HepG2 (cell line): ENCODE results near the gene SLC38A2. TPM values are rescaled to one million over a fixed set of nuclear protein-coding genes. Genes with fewer than 3 reads are reported as not detected.
A peak's percentile ranks its signal among the peaks of the same experiment; 100 is the strongest.

Source experiments
- FOXK1 ChIP-seq: sonication (generic); formaldehyde crosslinking; IDR thresholded peaks from 2 replicates; pipeline ENCODE4 v1.4.0; 2020; ENCODE audit warnings: low read depth, missing genetic modification reagents, borderline replicate concordance
- FUBP1 ChIP-seq: sonication (generic); formaldehyde crosslinking; IDR thresholded peaks from 2 replicates; pipeline ENCODE4 v1.5.1; 2020; ENCODE audit warnings: missing genetic modification reagents, mild to moderate bottlenecking, borderline replicate concordance
- HNF1A ChIP-seq, 2 experiments: sonication (generic) in 1 of 2; formaldehyde crosslinking in 1 of 2; IDR thresholded peaks; 2 replicates each; pipeline versions ENCODE4 v1.4.0 to v1.6.1; 2016 to 2020; ENCODE audit warnings: borderline replicate concordance in 1 of 2, low read depth in 1 of 2, mild to moderate bottlenecking in 1 of 2, missing genetic modification reagents in 1 of 2
- RBM39 ChIP-seq: fragments of 200-400 bp; formaldehyde crosslinking; IDR thresholded peaks from one replicate; pipeline ENCODE4 v1.6.1; 2018; ENCODE audit warnings: antibody characterized with exemption, mild to moderate bottlenecking, low read depth, low read length; ENCODE audit not compliant: poor library complexity, severe bottlenecking
- RERE ChIP-seq: IDR thresholded peaks from 2 replicates; pipeline ENCODE4 v1.6.1; 2016; ENCODE audit warnings: low read depth, missing genetic modification reagents, missing compliant biosample characterization
- SKIL ChIP-seq: sonication (generic); formaldehyde crosslinking; IDR thresholded peaks from 2 replicates; pipeline ENCODE4 v1.8.0; 2022; ENCODE audit warnings: missing genetic modification reagents, mild to moderate bottlenecking, moderate library complexity, borderline replicate concordance
- TCF7L2 ChIP-seq: IDR thresholded peaks from 2 replicates; pipeline ENCODE4 v1.6.1; 2011; ENCODE audit warnings: mild to moderate bottlenecking, low read depth, low read length, moderate library complexity
- ZC3H13 ChIP-seq: sonication (generic); formaldehyde crosslinking; IDR thresholded peaks from 2 replicates; pipeline ENCODE4 v1.8.1; 2023; ENCODE audit warnings: mild to moderate bottlenecking, missing genetic modification reagents, moderate library complexity
- ZFP41 ChIP-seq: sonication (generic); formaldehyde crosslinking; IDR thresholded peaks from 2 replicates; pipeline ENCODE4 v1.4.0; 2020; ENCODE audit warnings: mild to moderate bottlenecking, missing genetic modification reagents, borderline replicate concordance
- ZFYVE20 ChIP-seq: sonication (generic); formaldehyde crosslinking; IDR thresholded peaks from 2 replicates; pipeline ENCODE4 v1.8.0; 2023; ENCODE audit warnings: low read depth, mild to moderate bottlenecking, moderate library complexity, missing genetic modification reagents, borderline replicate concordance
- ZNF121 ChIP-seq: sonication (generic); formaldehyde crosslinking; IDR thresholded peaks from 2 replicates; pipeline ENCODE4 v1.5.0; 2020; ENCODE audit warnings: mild to moderate bottlenecking, missing genetic modification reagents
- ZNF260 ChIP-seq: sonication (generic); formaldehyde crosslinking; IDR thresholded peaks from 2 replicates; pipeline ENCODE4 v1.4.0; 2020; ENCODE audit warnings: missing genetic modification reagents, low read depth, mild to moderate bottlenecking, borderline replicate concordance
- ZSCAN9 ChIP-seq: IDR thresholded peaks from 2 replicates; pipeline ENCODE4 v1.6.1; 2016; ENCODE audit warnings: borderline replicate concordance
- polyA plus RNA-seq, 8 experiments: library from polyadenylated mRNA; depleted of rRNA in 3 of 8; stranded (reverse) in 7 of 8; unstranded in 1 of 8; fragments of >200 nt; fragmentation: Illumina TruSeq in 4 of 8; extraction: Trizol in 4 of 8; gene quantifications; 2 replicates each; pipeline versions ENCODE4 v1.2.1 to v1.2.3, GENCODE V29; 2011 to 2016; ENCODE audit warnings: low read depth in 4 of 8, missing spikeins in 1 of 8, mixed read lengths in 1 of 8; ENCODE audit not compliant: insufficient read depth in 1 of 8
- total RNA-seq, 5 experiments: library from RNA; depleted of rRNA; stranded (reverse); fragments of >200 nt; fragmentation: Illumina TruSeq; extraction: Trizol; gene quantifications; 2 replicates each; pipeline ENCODE4 v1.2.3, GENCODE V29; 2016; ENCODE audit warnings: low read depth in 1 of 5

Gene SLC38A2
- total and polyA plus RNA-seq, 2 of the 13 experiments (the other 11 are each of a cell fraction or from before 2014, with no cell fraction given): 368 to 880 TPM

- TF ChIP-seq ZC3H13 (0 out of 2 replicates have a peak, but pooled peaks have one; percentile 18), ZFP41 (CRISPR knock-in tag) (no peak), ZFYVE20 (no peak), RBM39 (no peak), SKIL (CRISPR knock-in tag) (no peak; the same call in 1 of the 2 replicates), FUBP1 (CRISPR knock-in tag) (peak; percentile 39; the same call in 1 of the 2 replicates), TCF7L2 (no peak), ZNF260 (no peak), ZSCAN9 (CRISPR knock-in tag) (no peak), RERE (CRISPR knock-in tag) (no peak), FOXK1 (no peak), HNF1A (IDR thresholded peaks at IDR 0.05; ENCODE audit: low read depth) (no peak), HNF1A (CRISPR knock-in tag; IDR thresholded peaks at IDR 0.05; ENCODE audit: borderline replicate concordance) (no peak), ZNF121 (CRISPR knock-in tag) (no peak)
Measured at GRCh38 chr12:46367351-46368029, 5.1 kb downstream of the SLC38A2 start (continued).
